Activated CD4-positive, CD25-positive, alpha-beta regulatory T cell treated with anti-CD3 and anti-CD28 coated beads, Interleukin-2, amount 50 U/mL, for 72 hours (primary cell): Measurements from ENCODE around the gene DISC1.
"Not testable (repeated sequence)": the region's sequence is repeated elsewhere in the genome, so short reads cannot be mapped to it uniquely, and the experiment has no call there.

Experiments
- DNase-seq: peaks from one replicate; pipeline ENCODE4 v3.0.0; 2021

DISC1 gene

GRCh38 chr1:231705806-231706760, 79.5 kb downstream of the DISC1 start:
- DNase-seq, result no peak

GRCh38 chr1:231706934-231707333, 80.3 kb downstream of the DISC1 start:
- no peak for DNase-seq

GRCh38 chr1:231707407-231707806, 80.8 kb downstream of the DISC1 start:
- DNase-seq, result no peak

- no peak for DNase-seq
Measured at GRCh38 chr1:231708394-231708793, 81.8 kb downstream of the DISC1 start.

GRCh38 chr1:231714440-231714839, 87.8 kb downstream of the DISC1 start:
- DNase-seq, result no peak

- no peak for DNase-seq
Measured at GRCh38 chr1:231715816-231716722, 89.5 kb downstream of the DISC1 start.

GRCh38 chr1:231716879-231717278, 90.3 kb downstream of the DISC1 start:
- no peak for DNase-seq

GRCh38 chr1:231719485-231720183, 93.0 kb downstream of the DISC1 start:
- DNase-seq, result no peak

- DNase-seq, result no peak
Measured at GRCh38 chr1:231720652-231721325, 94.2 kb downstream of the DISC1 start.

- no peak for DNase-seq
Measured at GRCh38 chr1:231721436-231721835, 94.8 kb downstream of the DISC1 start.

GRCh38 chr1:231722356-231722755, 95.8 kb downstream of the DISC1 start:
- no peak for DNase-seq

- DNase-seq, result no peak
Measured at GRCh38 chr1:231723146-231723545, 96.6 kb downstream of the DISC1 start.

GRCh38 chr1:231724041-231724440, 97.5 kb downstream of the DISC1 start:
- no peak for DNase-seq

- DNase-seq, result no peak
Measured at GRCh38 chr1:231724876-231725647, 98.5 kb downstream of the DISC1 start.

GRCh38 chr1:231727171-231727570, 100.6 kb downstream of the DISC1 start:
- no peak for DNase-seq

GRCh38 chr1:231728987-231729386, 102.4 kb downstream of the DISC1 start:
- not testable (repeated sequence) for DNase-seq

- no peak for DNase-seq
Measured at GRCh38 chr1:231729544-231729943, 103.0 kb downstream of the DISC1 start.

- DNase-seq, result no peak
Measured at GRCh38 chr1:231731268-231731667, 104.7 kb downstream of the DISC1 start.

GRCh38 chr1:231733063-231733462, 106.5 kb downstream of the DISC1 start:
- no peak for DNase-seq

- DNase-seq, result no peak
Measured at GRCh38 chr1:231733672-231734071, 107.1 kb downstream of the DISC1 start.

- no peak for DNase-seq
Measured at GRCh38 chr1:231734417-231734816, 107.8 kb downstream of the DISC1 start.

GRCh38 chr1:231735411-231735810, 108.8 kb downstream of the DISC1 start:
- DNase-seq, result no peak
